Panc1 (cell line): ENCODE measurements around the gene ANO6. TPM values are rescaled to one million over a fixed set of nuclear protein-coding genes. Genes with fewer than 3 reads are reported as not detected.

Experiments used
- ATAC-seq: fragments of 200-7000 bp; cut with Tn5 transposase; 2 replicates; pipeline ENCODE4 v1.9.1; 2020; ENCODE audit warnings: mild to moderate bottlenecking, moderate library complexity
- BruUV-seq: library from RNA; stranded (reverse); fragments of 400-500 nt; replicated peaks from 2 replicates; lab custom pipeline; 2021; lab: Mats Ljungman, UMichigan
- CTCF ChIA-PET: fragments of 300-600 bp; sonication (Branson Sonifier 250); formaldehyde crosslinking; loops from one replicate; lab custom pipeline; 2022; ENCODE audit warnings: antibody characterized with exemption; lab: Charles Lee
- POLR2A ChIA-PET: fragments of 300-600 bp; sonication (Branson Sonifier 250); formaldehyde crosslinking; loops from one replicate; lab custom pipeline; 2022; ENCODE audit warnings: antibody characterized with exemption; lab: Charles Lee
- DNase-seq: peaks from one replicate; pipeline ENCODE4 v3.0.0-alpha.2; 2010; ENCODE audit warnings: low read depth, low spot score
- H3K27ac ChIP-seq: 2 replicates; pipeline ENCODE4 v1.5.1; 2011; ENCODE audit warnings: mild to moderate bottlenecking, low read length, inconsistent platforms
- H3K27me3 ChIP-seq: fragments of 200-500 bp; sonication (Bioruptor generic); 2 replicates; pipeline ENCODE4 v1.6.0; 2014; ENCODE audit warnings: low read length, inconsistent platforms; ENCODE audit not compliant: control insufficient read depth, insufficient read depth
- H3K36me3 ChIP-seq: fragments of 200-500 bp; sonication (Bioruptor generic); 2 replicates; pipeline ENCODE4 v1.5.1; 2014; ENCODE audit warnings: inconsistent platforms, mild to moderate bottlenecking, low read length, moderate library complexity; ENCODE audit not compliant: control insufficient read depth, insufficient read depth
- H3K4me1 ChIP-seq: 2 replicates; pipeline ENCODE4 v1.5.1; 2011; ENCODE audit warnings: inconsistent platforms, mild to moderate bottlenecking, low read length, moderate library complexity; ENCODE audit not compliant: control insufficient read depth, insufficient read depth
- H3K4me3 ChIP-seq, 2 experiments: 2 replicates each; pipeline ENCODE4 v1.5.1; 2011 to 2012; ENCODE audit warnings: low read depth in 2 of 2, low read length in 2 of 2, mild to moderate bottlenecking in 2 of 2, inconsistent platforms in 1 of 2, moderate library complexity in 1 of 2
- H3K9me3 ChIP-seq: fragments of 200-500 bp; sonication (Bioruptor generic); 2 replicates; pipeline ENCODE4 v1.5.1; 2014; ENCODE audit warnings: low read depth, mild to moderate bottlenecking, inconsistent platforms, low read length, moderate library complexity; ENCODE audit not compliant: control insufficient read depth, insufficient read depth
- POLR2AphosphoS5 ChIP-seq: IDR thresholded peaks from 2 replicates; pipeline ENCODE4 v1.6.1; 2012; ENCODE audit warnings: mild to moderate bottlenecking, low read depth, low read length, moderate library complexity
- SIN3A ChIP-seq: IDR thresholded peaks from 2 replicates; pipeline ENCODE4 v1.6.1; 2012; ENCODE audit warnings: low read depth, mild to moderate bottlenecking, low read length, moderate library complexity, borderline replicate concordance; ENCODE audit not compliant: insufficient read depth
- TCF7L2 ChIP-seq: IDR thresholded peaks from 2 replicates; pipeline ENCODE4 v1.6.1; 2011; ENCODE audit warnings: mild to moderate bottlenecking, low read depth, low read length, inconsistent platforms
- in situ Hi-C: cut with HindIII; loops from 2 replicates; pipeline ENCODE4 v1.10.0; 2016; ENCODE audit warnings: low sequenced_read_pairs, low pct_unique_long_range_greater_than_20kb
- intact Hi-C: fragments of 100-400 bp; cut with micrococcal nuclease; formaldehyde crosslinking; loops from one replicate; pipeline ENCODE4 v1.10.0; 2022; ENCODE audit not compliant: unreplicated experiment
- total RNA-seq: library from RNA; stranded (reverse); gene quantifications from one replicate; pipeline ENCODE4 v1.2.1, GENCODE V29; 2021; ENCODE audit not compliant: unreplicated experiment
- TF ChIP-seq, protein P1 (sequence below): fragments of 450-650 bp; IDR thresholded peaks from 2 replicates; pipeline ENCODE4 v1.5.1; 2017; ENCODE audit warnings: mild to moderate bottlenecking
- TF ChIP-seq, protein P2 (sequence below), 2 experiments: IDR thresholded peaks; 2 replicates each; pipeline ENCODE4 v1.6.1; 2011 to 2012; ENCODE audit warnings: low read depth in 2 of 2, control low read depth in 1 of 2, low read length in 1 of 2, mild to moderate bottlenecking in 1 of 2, moderate library complexity in 1 of 2; ENCODE audit not compliant: insufficient read depth in 1 of 2

The ANO6 gene
- total RNA-seq, 1 experiment from 2014 or later: 120 TPM

DNA sequence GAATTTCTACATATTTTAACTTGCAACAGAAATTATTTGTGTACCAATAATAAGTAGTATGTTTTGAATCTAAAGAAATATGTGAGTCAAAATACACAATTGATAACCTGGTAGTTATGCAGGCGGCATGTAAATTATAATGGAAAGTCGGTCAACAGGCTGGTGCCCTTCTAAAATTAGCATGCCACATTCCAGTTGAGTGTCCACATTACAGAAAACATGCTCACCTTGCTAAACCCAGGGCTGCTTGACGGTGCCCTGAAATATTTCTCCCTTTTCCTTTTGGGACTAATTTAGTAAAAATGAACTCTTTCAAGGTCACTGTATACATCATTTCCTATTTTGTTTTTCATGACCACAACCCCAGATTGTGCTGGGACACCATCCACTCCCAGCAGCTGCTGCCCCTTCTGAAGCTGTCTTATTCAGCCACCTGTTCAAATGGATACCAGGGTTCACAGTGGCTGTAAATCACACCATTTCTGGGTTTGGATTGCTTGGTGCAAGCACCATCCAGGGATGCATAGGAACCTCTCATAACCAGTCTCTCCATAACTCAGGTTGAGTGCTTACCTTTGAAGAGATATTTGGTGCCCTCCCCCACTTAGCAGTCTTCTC is 110.6 kb downstream of the ANO6 start:
- Histone ChIP-seq H3K4me3 (no peak overlapping the region), H3K36me3 (no peaks in the 10 kb centered on the region; the same call in 1 of the 2 replicates), H3K4me1 (peaks cover 4% of the 10 kb centered on the region), H3K27me3 (no peaks in the 10 kb centered on the region), H3K9me3 (peaks cover 2% of the 10 kb centered on the region; the same call in 1 of the 2 replicates), H3K27ac (no peak overlapping the region)
- DNase-seq (no peak), ATAC-seq (no peak)
- ChIA-PET POLR2A (no interaction called here), CTCF (no interaction called here)
- in situ Hi-C loops: no loop called here
- BruUV-seq: no TSS peak
- no peak for TF ChIP-seq SIN3A
- no peak for TF ChIP-seq TCF7L2
- no peak for TF ChIP-seq POLR2AphosphoS5
- TF ChIP-seq, protein P1, sequence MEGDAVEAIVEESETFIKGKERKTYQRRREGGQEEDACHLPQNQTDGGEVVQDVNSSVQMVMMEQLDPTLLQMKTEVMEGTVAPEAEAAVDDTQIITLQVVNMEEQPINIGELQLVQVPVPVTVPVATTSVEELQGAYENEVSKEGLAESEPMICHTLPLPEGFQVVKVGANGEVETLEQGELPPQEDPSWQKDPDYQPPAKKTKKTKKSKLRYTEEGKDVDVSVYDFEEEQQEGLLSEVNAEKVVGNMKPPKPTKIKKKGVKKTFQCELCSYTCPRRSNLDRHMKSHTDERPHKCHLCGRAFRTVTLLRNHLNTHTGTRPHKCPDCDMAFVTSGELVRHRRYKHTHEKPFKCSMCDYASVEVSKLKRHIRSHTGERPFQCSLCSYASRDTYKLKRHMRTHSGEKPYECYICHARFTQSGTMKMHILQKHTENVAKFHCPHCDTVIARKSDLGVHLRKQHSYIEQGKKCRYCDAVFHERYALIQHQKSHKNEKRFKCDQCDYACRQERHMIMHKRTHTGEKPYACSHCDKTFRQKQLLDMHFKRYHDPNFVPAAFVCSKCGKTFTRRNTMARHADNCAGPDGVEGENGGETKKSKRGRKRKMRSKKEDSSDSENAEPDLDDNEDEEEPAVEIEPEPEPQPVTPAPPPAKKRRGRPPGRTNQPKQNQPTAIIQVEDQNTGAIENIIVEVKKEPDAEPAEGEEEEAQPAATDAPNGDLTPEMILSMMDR: no peak
- TF ChIP-seq, protein P2, sequence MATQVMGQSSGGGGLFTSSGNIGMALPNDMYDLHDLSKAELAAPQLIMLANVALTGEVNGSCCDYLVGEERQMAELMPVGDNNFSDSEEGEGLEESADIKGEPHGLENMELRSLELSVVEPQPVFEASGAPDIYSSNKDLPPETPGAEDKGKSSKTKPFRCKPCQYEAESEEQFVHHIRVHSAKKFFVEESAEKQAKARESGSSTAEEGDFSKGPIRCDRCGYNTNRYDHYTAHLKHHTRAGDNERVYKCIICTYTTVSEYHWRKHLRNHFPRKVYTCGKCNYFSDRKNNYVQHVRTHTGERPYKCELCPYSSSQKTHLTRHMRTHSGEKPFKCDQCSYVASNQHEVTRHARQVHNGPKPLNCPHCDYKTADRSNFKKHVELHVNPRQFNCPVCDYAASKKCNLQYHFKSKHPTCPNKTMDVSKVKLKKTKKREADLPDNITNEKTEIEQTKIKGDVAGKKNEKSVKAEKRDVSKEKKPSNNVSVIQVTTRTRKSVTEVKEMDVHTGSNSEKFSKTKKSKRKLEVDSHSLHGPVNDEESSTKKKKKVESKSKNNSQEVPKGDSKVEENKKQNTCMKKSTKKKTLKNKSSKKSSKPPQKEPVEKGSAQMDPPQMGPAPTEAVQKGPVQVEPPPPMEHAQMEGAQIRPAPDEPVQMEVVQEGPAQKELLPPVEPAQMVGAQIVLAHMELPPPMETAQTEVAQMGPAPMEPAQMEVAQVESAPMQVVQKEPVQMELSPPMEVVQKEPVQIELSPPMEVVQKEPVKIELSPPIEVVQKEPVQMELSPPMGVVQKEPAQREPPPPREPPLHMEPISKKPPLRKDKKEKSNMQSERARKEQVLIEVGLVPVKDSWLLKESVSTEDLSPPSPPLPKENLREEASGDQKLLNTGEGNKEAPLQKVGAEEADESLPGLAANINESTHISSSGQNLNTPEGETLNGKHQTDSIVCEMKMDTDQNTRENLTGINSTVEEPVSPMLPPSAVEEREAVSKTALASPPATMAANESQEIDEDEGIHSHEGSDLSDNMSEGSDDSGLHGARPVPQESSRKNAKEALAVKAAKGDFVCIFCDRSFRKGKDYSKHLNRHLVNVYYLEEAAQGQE (IDR thresholded peaks at IDR 0.05; ENCODE audit: insufficient read depth in 1 of 2, low read depth in 2 of 2, low read length in 1 of 2): no peak
- intact Hi-C loops: no loop called here

DNA sequence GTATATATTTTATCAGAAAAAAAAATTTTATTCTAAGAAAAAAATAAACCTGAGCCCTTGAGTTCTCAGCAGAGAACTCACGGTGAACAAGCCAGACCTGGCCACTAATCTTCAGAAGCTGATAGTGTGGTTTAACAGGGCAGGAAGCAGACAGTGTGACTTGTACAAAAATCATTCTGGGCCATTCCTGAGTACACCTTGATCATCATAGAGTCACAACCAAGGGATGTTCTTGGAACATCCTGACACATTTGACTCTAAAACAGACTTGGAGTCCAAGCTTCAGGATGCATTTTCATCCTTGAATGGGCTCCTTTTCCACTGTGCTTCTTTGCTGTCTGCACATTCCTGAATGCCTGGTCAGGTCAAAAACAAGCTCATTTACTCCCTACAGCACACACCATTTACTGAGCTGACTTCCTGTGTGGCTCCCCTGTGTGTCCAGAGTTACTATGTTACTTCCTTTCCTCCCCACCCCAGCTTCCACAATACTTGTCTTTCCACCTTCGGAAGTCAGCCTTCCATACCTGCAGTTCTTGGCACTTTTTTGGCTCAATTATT is 112.0 kb downstream of the ANO6 start:
- H3K27me3 ChIP-seq: no peaks in the 10 kb centered on the region
- peaks cover 4% of the 10 kb centered on the region for H3K4me1 ChIP-seq
- ChIA-PET CTCF (no interaction called here), POLR2A (no interaction called here)
- in situ Hi-C loops: no loop called here
- intact Hi-C loops: no loop called here
- peaks cover 2% of the 10 kb centered on the region; the same call in 1 of the 2 replicates for H3K9me3 ChIP-seq
- H3K4me3 ChIP-seq: no peak overlapping the region
- BruUV-seq: no TSS peak
- TF ChIP-seq POLR2AphosphoS5 (no peak), TCF7L2 (no peak), SIN3A (no peak)
- TF ChIP-seq, protein P1: no peak
- TF ChIP-seq, protein P2 (IDR thresholded peaks at IDR 0.05; ENCODE audit: insufficient read depth in 1 of 2, low read depth in 2 of 2, low read length in 1 of 2): no peak
- H3K27ac ChIP-seq: 0 out of 2 replicates have a peak overlapping the region, but pooled peaks have one; percentile 34
- no peak for DNase-seq
- ATAC-seq: 0 out of 2 replicates have a peak, but pooled peaks have one; percentile 45
- H3K36me3 ChIP-seq: peaks cover 8% of the 10 kb centered on the region; the same call in 1 of the 2 replicates
